ENCODE results near the gene PER2. TPM values are rescaled to one million over a fixed set of nuclear protein-coding genes. Genes with fewer than 3 reads are reported as not detected.
"Not testable (repeated sequence)": the region's sequence is repeated elsewhere in the genome, so short reads cannot be mapped to it uniquely, and the experiment has no call there.

PER2 gene
- total RNA-seq, 1 experiment from 2014 or later, result 6.6 TPM

GRCh38 chr2:238277695-238278094 is 10.7 kb downstream of the PER2 start (continued):
- TF ChIP-seq ZNF219 (CRISPR knock-in tag; IDR thresholded peaks at IDR 0.05; ENCODE audit: borderline replicate concordance), result no peak
- no peak for TF ChIP-seq MYBL2 (CRISPR knock-in tag; IDR thresholded peaks at IDR 0.05)

- TF ChIP-seq FOXP1 (CRISPR knock-in tag; IDR thresholded peaks at IDR 0.05; ENCODE audit: borderline replicate concordance), result no peak
- Mint-ChIP-seq H3K27me3 (ENCODE audit: low read depth) (no peaks in the 10 kb centered on the region), H3K4me1 (peaks cover 4% of the 10 kb centered on the region; the same call in 1 of the 2 replicates), H3K4me3 (no peak overlapping the region), H3K27ac (no peak overlapping the region), H3K36me3 (no peaks in the 10 kb centered on the region; the same call in none of the 2 replicates), H3K9me3 (no peaks in the 10 kb centered on the region)
- ChIA-PET POLR2A (no interaction called here), CTCF (interaction anchor here (7.0 kb wide), 1 partner anchor 10 kb away, joined by 79 read pairs; no protein-coding TSS in a partner anchor)
- DNase-seq (ENCODE audit: low spot score) (no peak), ATAC-seq (no peak)
Observed at GRCh38 chr2:238274152-238274865, 14.1 kb downstream of the PER2 start.

GRCh38 chr2:238273433-238273832 is 15.0 kb downstream of the PER2 start:
- ATAC-seq; H3K4me3 Mint-ChIP-seq; H3K27me3 Mint-ChIP-seq (ENCODE audit: low read depth); H3K4me1 Mint-ChIP-seq; H3K36me3 Mint-ChIP-seq; DNase-seq (ENCODE audit: low spot score); POLR2A ChIA-PET; H3K27ac Mint-ChIP-seq; H3K9me3 Mint-ChIP-seq: not testable (repeated sequence)
- CTCF ChIA-PET, result interaction anchor here (1.5 to 7.0 kb wide), 2 partner anchors 9 to 17 kb away, joined by 4 to 79 read pairs; no protein-coding TSS in a partner anchor

GRCh38 chr2:238272156-238272555 is 16.3 kb downstream of the PER2 start:
- Mint-ChIP-seq H3K4me1 (no peaks in the 10 kb centered on the region), H3K27ac (no peak overlapping the region), H3K36me3 (peaks cover 3% of the 10 kb centered on the region), H3K9me3 (no peaks in the 10 kb centered on the region), H3K4me3 (no peak overlapping the region), H3K27me3 (ENCODE audit: low read depth) (no peaks in the 10 kb centered on the region)
- no peak for DNase-seq (ENCODE audit: low spot score)
- CTCF ChIA-PET, result interaction anchor here (1.1 to 7.0 kb wide), 2 partner anchors 8 to 12 kb away, joined by 3 to 79 read pairs; no protein-coding TSS in a partner anchor
- ATAC-seq, result no peak
- POLR2A ChIA-PET, result no interaction called here
- no peak for TF ChIP-seq MYBL2 (CRISPR knock-in tag; IDR thresholded peaks at IDR 0.05)
- no peak for TF ChIP-seq FOXJ3 (CRISPR knock-in tag; IDR thresholded peaks at IDR 0.05; ENCODE audit: borderline replicate concordance)
- no peak for TF ChIP-seq PREB (CRISPR knock-in tag; IDR thresholded peaks at IDR 0.05; ENCODE audit: borderline replicate concordance)
- no peak for TF ChIP-seq IRF2 (CRISPR knock-in tag; IDR thresholded peaks at IDR 0.05; ENCODE audit: borderline replicate concordance, low read depth)
- no peak for TF ChIP-seq HMGXB4 (CRISPR knock-in tag; IDR thresholded peaks at IDR 0.05)
- TF ChIP-seq NFE2L1 (CRISPR knock-in tag; IDR thresholded peaks at IDR 0.05), result no peak
- TF ChIP-seq CTCF (IDR thresholded peaks at IDR 0.05), result no peak
- TF ChIP-seq MLX (CRISPR knock-in tag; IDR thresholded peaks at IDR 0.05), result no peak
- TF ChIP-seq ZNF138 (CRISPR knock-in tag; conservative IDR thresholded peaks at IDR 0.05), result no peak
- no peak for TF ChIP-seq RORB (CRISPR knock-in tag; IDR thresholded peaks at IDR 0.05)
- TF ChIP-seq PRRX2 (CRISPR knock-in tag; IDR thresholded peaks at IDR 0.05), result no peak
- TF ChIP-seq E2F5 (CRISPR knock-in tag; IDR thresholded peaks at IDR 0.05), result no peak
- no peak for TF ChIP-seq STAT6 (CRISPR knock-in tag; conservative IDR thresholded peaks at IDR 0.05; ENCODE audit: low read depth)
- no peak for TF ChIP-seq FOXP1 (CRISPR knock-in tag; IDR thresholded peaks at IDR 0.05; ENCODE audit: borderline replicate concordance)
- TF ChIP-seq E2F1 (CRISPR knock-in tag; IDR thresholded peaks at IDR 0.05), result no peak
